HEK293T (cell line): Measurements from ENCODE around the gene FTO.

Source experiments
- CTCF ChIA-PET: fragments of 350-600 bp; formaldehyde crosslinking; extraction: SDS; loops from one replicate; lab custom pipeline; 2021; ENCODE audit warnings: antibody characterized with exemption, inconsistent platforms; lab: Yijun Ruan, JAX
- POLR2A ChIA-PET: fragments of 350-600 bp; formaldehyde crosslinking; extraction: SDS; loops from one replicate; lab custom pipeline; 2020; ENCODE audit warnings: antibody characterized with exemption, inconsistent platforms; lab: Yijun Ruan, JAX
- DNase-seq: peaks from one replicate; pipeline ENCODE4 v3.0.0; 2012; ENCODE audit warnings: mixed read lengths; ENCODE audit errors: extremely low spot score
- ARNT ChIP-seq: fragments of 450-650 bp; IDR thresholded peaks from 2 replicates; pipeline ENCODE4 v1.6.1; 2017; ENCODE audit warnings: mild to moderate bottlenecking
- BHLHE40 ChIP-seq: fragments of 450-650 bp; IDR thresholded peaks from 2 replicates; pipeline ENCODE4 v1.6.1; 2016; ENCODE audit warnings: mild to moderate bottlenecking, moderate library complexity, borderline replicate concordance
- CTBP1 ChIP-seq: fragments of 450-650 bp; IDR thresholded peaks from 2 replicates; pipeline ENCODE4 v1.6.1; 2016; ENCODE audit warnings: borderline replicate concordance
- ELF4 ChIP-seq: fragments of 450-650 bp; IDR thresholded peaks from 2 replicates; pipeline ENCODE4 v1.6.1; 2017; ENCODE audit warnings: antibody characterized with exemption
- FOXA1 ChIP-seq: fragments of 450-650 bp; IDR thresholded peaks from 2 replicates; pipeline ENCODE4 v1.6.1; 2016; ENCODE audit warnings: mild to moderate bottlenecking
- FOXK2 ChIP-seq: fragments of 450-650 bp; IDR thresholded peaks from 2 replicates; pipeline ENCODE4 v1.6.1; 2016; ENCODE audit warnings: mild to moderate bottlenecking
- FOXM1 ChIP-seq: fragments of 450-650 bp; IDR thresholded peaks from 2 replicates; pipeline ENCODE4 v1.6.1; 2017; ENCODE audit warnings: mild to moderate bottlenecking, borderline replicate concordance
- HDGF ChIP-seq: fragments of 450-650 bp; IDR thresholded peaks from 2 replicates; pipeline ENCODE4 v1.6.1; 2017; ENCODE audit warnings: antibody characterized with exemption, borderline replicate concordance
- L3MBTL2 ChIP-seq: fragments of 450-650 bp; conservative IDR thresholded peaks from 2 replicates; pipeline ENCODE4 v1.6.1; 2016; ENCODE audit warnings: mild to moderate bottlenecking
- LEF1 ChIP-seq: fragments of 450-650 bp; IDR thresholded peaks from 2 replicates; pipeline ENCODE4 v1.6.1; 2017; ENCODE audit warnings: mild to moderate bottlenecking, borderline replicate concordance
- NFRKB ChIP-seq: fragments of 450-650 bp; IDR thresholded peaks from 2 replicates; pipeline ENCODE4 v1.6.1; 2016; ENCODE audit warnings: mild to moderate bottlenecking, moderate library complexity
- SP1 ChIP-seq: fragments of 450-650 bp; IDR thresholded peaks from 2 replicates; pipeline ENCODE4 v1.6.1; 2017
- SUZ12 ChIP-seq: fragments of 450-650 bp; IDR thresholded peaks from 2 replicates; pipeline ENCODE4 v1.6.1; 2016; ENCODE audit warnings: mild to moderate bottlenecking
- TARDBP ChIP-seq: fragments of 450-650 bp; IDR thresholded peaks from 2 replicates; pipeline ENCODE4 v1.6.1; 2016
- ZNF384 ChIP-seq: fragments of 450-650 bp; IDR thresholded peaks from 2 replicates; pipeline ENCODE4 v1.6.1; 2016
- TF ChIP-seq, protein P1 (sequence below): fragments of 450-650 bp; IDR thresholded peaks from 2 replicates; pipeline ENCODE4 v1.6.1; 2016

FTO gene

GRCh38 chr16:53775821-53776431 lies 72.0 kb downstream of the FTO start:
- POLR2A ChIA-PET, result no interaction called here
- no peak for DNase-seq
- TF ChIP-seq ELF4, result no peak
- no peak for TF ChIP-seq ZNF384
- TF ChIP-seq HDGF, result no peak
- no peak for TF ChIP-seq TARDBP
- TF ChIP-seq ARNT, result no peak
- TF ChIP-seq FOXA1, result no peak
- TF ChIP-seq LEF1, result no peak
- TF ChIP-seq BHLHE40, result no peak
- TF ChIP-seq SP1, result no peak
- CTCF ChIA-PET, result interaction anchor here (0.6 to 0.7 kb wide), 2 partner anchors 15 to 31 kb away, joined by 3 to 4 read pairs; no protein-coding TSS in a partner anchor

- POLR2A ChIA-PET, result no interaction called here
- TF ChIP-seq ZNF384 (no peak), FOXM1 (no peak)
- CTCF ChIA-PET, result no interaction called here
- no peak for DNase-seq
Measured at GRCh38 chr16:53779186-53779585, 75.2 kb downstream of the FTO start.

DNA sequence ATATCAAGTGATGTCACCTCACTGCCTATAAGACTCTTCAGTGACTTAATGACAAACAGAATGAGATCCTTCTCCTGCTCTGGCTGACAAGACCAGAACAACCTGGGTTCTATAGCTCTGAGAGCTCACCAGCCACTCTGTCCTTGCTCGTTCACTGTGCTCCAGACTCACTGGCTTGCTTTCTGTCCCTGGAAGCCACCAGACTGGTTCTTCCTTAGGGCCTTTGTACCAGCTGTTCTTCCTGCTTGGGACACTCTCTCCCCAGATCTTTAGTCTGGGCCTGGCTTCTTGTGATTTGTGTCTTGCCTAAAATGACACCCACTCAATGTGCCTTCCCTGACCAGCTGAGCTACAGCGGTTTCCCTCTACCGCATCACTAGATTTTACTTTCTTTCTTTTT lies 76.1 kb downstream of the FTO start:
- ChIA-PET POLR2A (no interaction called here), CTCF (no interaction called here)
- no peak for DNase-seq
- no peak for TF ChIP-seq ELF4
- TF ChIP-seq FOXA1, result no peak

DNA sequence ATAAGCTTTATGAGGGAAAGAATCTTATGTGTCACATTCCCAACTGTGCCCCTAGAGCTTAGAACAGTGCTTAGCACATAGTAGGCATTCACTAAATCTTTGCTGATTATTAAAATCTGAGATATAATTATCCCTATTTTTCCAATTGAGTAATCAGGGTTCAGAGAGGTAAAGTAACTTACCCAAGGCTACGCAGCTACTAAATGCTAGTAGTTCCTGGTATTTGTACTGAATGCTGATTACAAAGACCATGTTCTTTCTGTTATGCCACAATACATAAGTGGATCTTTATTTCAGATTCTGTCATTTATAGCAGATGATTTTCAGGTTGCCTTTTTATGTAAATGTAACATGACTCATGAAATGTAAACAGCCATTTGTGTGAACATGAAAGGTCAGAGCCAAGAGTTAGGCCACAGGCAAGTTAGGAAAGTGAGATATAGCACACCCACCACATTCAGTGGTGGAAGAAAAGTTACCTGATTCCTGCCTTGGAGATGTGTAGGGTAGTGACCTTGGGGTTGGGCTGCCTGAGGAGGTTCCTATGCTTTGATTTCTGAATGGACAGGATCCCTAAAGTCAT lies 77.2 kb downstream of the FTO start:
- TF ChIP-seq L3MBTL2, result no peak
- TF ChIP-seq HDGF, result no peak
- no peak for TF ChIP-seq CTBP1
- no peak for TF ChIP-seq FOXA1
- TF ChIP-seq ELF4, result no peak
- TF ChIP-seq SUZ12, result no peak
- no peak for TF ChIP-seq BHLHE40
- no peak for TF ChIP-seq SP1
- TF ChIP-seq FOXM1, result no peak
- no peak for TF ChIP-seq ZNF384
- TF ChIP-seq ARNT, result no peak
- no peak for TF ChIP-seq LEF1
- TF ChIP-seq, protein P1, sequence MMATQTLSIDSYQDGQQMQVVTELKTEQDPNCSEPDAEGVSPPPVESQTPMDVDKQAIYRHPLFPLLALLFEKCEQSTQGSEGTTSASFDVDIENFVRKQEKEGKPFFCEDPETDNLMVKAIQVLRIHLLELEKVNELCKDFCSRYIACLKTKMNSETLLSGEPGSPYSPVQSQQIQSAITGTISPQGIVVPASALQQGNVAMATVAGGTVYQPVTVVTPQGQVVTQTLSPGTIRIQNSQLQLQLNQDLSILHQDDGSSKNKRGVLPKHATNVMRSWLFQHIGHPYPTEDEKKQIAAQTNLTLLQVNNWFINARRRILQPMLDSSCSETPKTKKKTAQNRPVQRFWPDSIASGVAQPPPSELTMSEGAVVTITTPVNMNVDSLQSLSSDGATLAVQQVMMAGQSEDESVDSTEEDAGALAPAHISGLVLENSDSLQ, result no peak
- no peak for TF ChIP-seq FOXK2
- no peak for TF ChIP-seq NFRKB
- no peak for TF ChIP-seq TARDBP
- ChIA-PET POLR2A (no interaction called here), CTCF (no interaction called here)
- no peak for DNase-seq

DNA sequence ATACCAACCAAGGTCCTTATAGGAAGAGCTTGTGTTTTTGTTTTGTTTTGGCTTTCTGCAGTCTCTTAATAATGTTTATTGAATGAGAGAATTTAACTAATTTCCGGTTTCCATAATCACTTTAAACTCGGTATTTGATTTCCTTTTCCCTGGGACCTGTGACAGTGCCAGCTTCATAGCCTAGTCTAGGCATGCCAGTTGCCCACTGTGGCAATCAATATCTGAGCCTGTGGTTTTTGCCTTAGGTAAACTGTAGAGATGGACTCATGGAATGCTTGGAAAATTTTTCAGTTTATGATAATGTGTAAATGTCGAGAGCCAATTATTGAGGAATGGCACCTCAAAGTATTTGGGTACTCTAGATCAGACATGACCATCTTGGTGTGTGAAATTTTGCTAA lies 78.2 kb downstream of the FTO start:
- ChIA-PET POLR2A (no interaction called here), CTCF (interaction anchor here (0.7 kb wide), 1 partner anchor 12 kb away, joined by 3 read pairs; no protein-coding TSS in a partner anchor)
- TF ChIP-seq ELF4 (no peak), LEF1 (no peak), L3MBTL2 (no peak), HDGF (no peak), NFRKB (no peak), FOXA1 (no peak)
- no peak for DNase-seq

DNA sequence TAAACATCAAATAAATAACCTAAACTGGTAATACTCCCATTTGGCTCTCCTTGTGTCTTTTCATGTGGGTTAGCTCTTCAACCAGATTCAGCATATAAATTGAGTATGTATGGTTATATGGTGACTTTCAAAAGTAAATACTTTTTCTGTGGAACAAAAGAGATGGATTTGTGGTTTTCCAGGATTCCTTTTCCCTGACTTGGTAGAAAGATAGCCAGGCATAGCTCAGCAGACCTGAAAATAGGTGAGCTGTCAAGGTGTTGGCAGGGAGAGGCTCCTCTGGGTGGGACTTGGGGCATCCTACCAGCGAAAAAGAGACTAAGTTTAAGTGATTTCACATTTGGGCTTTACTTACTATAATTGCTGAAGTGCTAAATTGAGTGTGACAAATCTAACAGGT lies 80.3 kb downstream of the FTO start:
- CTCF ChIA-PET, result no interaction called here
- POLR2A ChIA-PET, result no interaction called here
- TF ChIP-seq HDGF (no peak), SP1 (no peak), BHLHE40 (no peak), SUZ12 (no peak)
- no peak for DNase-seq

GRCh38 chr16:53785044-53785443 lies 81.1 kb downstream of the FTO start:
- TF ChIP-seq CTBP1, result no peak
- TF ChIP-seq BHLHE40, result no peak
- TF ChIP-seq TARDBP, result no peak
- CTCF ChIA-PET, result interaction anchor here (0.7 kb wide), 1 partner anchor 143 kb away, joined by 3 read pairs; no protein-coding TSS in a partner anchor

GRCh38 chr16:53785916-53786315 lies 82.0 kb downstream of the FTO start:
- ChIA-PET CTCF (interaction anchor here (0.7 kb wide), 1 partner anchor 142 kb away, joined by 3 read pairs; no protein-coding TSS in a partner anchor), POLR2A (no interaction called here)
- no peak for DNase-seq
- TF ChIP-seq NFRKB (no peak), ELF4 (no peak)

More at GRCh38 chr16:53785044-53785443, 81.1 kb downstream of the FTO start:
- POLR2A ChIA-PET, result no interaction called here
- no peak for DNase-seq

DNA sequence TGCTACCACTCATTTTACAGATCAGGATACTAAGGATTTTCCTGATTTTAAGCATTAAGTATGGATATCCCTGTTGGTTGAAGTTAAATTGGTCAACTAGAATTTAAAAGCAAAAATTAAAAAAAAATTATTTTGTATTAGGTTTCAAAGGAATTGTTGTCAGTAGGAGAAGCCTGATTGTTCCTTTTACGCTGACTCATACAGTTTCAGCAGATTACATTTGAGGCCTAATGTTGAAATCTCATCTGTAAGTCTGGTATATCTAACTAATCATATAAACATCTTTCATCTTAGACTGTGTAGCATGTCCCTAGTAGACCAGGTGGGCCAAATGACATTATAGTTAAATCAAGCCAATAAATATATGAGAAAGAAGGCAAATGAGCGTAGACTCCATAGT lies 83.5 kb downstream of the FTO start:
- no peak for DNase-seq
- TF ChIP-seq L3MBTL2 (no peak), TARDBP (no peak), ARNT (no peak), CTBP1 (no peak), BHLHE40 (no peak), SP1 (no peak), NFRKB (no peak), LEF1 (no peak), FOXK2 (no peak), FOXA1 (no peak), HDGF (no peak), ELF4 (no peak), SUZ12 (no peak), ZNF384 (no peak), FOXM1 (no peak)
- TF ChIP-seq, protein P1, result no peak
- POLR2A ChIA-PET, result no interaction called here
- CTCF ChIA-PET, result no interaction called here
